ENCODE data around the gene ZNF682.

Gene ZNF682

DNA sequence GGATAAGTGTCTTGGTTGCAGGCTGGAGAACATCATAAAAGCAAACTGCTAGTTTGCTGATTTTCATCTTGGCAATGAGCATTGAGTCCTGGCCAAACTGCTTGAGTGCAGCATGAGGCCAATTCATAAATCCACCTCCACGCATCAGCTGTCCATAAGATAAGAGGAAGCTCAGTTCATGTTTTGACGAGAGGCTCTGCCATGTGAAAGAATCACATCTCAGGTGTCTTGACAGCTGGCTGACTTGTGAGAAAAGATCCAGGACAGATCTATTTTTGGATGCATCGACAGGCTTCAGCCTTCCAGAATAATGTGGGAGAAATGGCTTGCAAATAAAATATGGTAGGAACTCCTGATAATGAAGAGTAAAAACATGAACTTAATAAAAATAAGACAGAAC lies 5.4 kb upstream of the ZNF682 start:
- 95% methylated on average over 3 of the region's 3 CpGs for WGBS
- no peak overlapping the region for H2BK120ac ChIP-seq (ENCODE audit: low read depth, low read length)
- H3K9ac ChIP-seq (ENCODE audit: low read length), result no peak overlapping the region
- H3K36me3 ChIP-seq (ENCODE audit: control insufficient read depth in 1 of 2, insufficient read depth in 2 of 2, low read depth in 1 of 2, low read length in 2 of 2), result no peaks in the 10 kb centered on the region
- no peak overlapping the region for H3K4me2 ChIP-seq (ENCODE audit: low read length, poor library complexity, severe bottlenecking)
- no peak overlapping the region for H2AFZ ChIP-seq (ENCODE audit: low read depth, low read length)
- DNase-seq, result no peak
- no peak overlapping the region for H3K4me3 ChIP-seq (ENCODE audit: insufficient read depth in 1 of 2, low read depth in 1 of 2, low read length in 2 of 2)
- no peak overlapping the region for H2BK5ac ChIP-seq (ENCODE audit: low read depth, low read length, poor library complexity, severe bottlenecking)
- H3K9me3 ChIP-seq (ENCODE audit: control insufficient read depth, low read length), result peaks cover 52% of the 10 kb centered on the region
- H3K14ac ChIP-seq (ENCODE audit: low read length in 2 of 2), result no peak overlapping the region
- no peak overlapping the region for H3K23ac ChIP-seq (ENCODE audit: low read length in 2 of 2)
- H3K4me1 ChIP-seq (ENCODE audit: control insufficient read depth, insufficient read depth, low read depth, low read length), result no peaks in the 10 kb centered on the region
- no peak overlapping the region for H2BK15ac ChIP-seq (ENCODE audit: low read depth, poor library complexity, severe bottlenecking)
- H3K18ac ChIP-seq (ENCODE audit: low read depth in 1 of 2, low read length in 2 of 2), result no peak overlapping the region
- H2AK5ac ChIP-seq (ENCODE audit: low read length, severe bottlenecking), result no peak overlapping the region
- H3K79me1 ChIP-seq (replicated peaks; ENCODE audit: low read length, poor library complexity, severe bottlenecking), result no peaks in the 10 kb centered on the region
- no peak overlapping the region for H3K4ac ChIP-seq (ENCODE audit: low read depth in 1 of 2, low read length in 2 of 2)
- H4K8ac ChIP-seq (ENCODE audit: low read length), result no peak overlapping the region
- H3K27ac ChIP-seq (ENCODE audit: low read length, poor library complexity, severe bottlenecking), result no peak overlapping the region
- no peak overlapping the region for H2BK12ac ChIP-seq (ENCODE audit: low read length in 2 of 2)
- no peak overlapping the region for H4K91ac ChIP-seq (ENCODE audit: low read length)
- H3K27me3 ChIP-seq (ENCODE audit: control insufficient read depth in 1 of 2, insufficient read depth in 1 of 2, low read length in 2 of 2), result no peaks in the 10 kb centered on the region

DNA sequence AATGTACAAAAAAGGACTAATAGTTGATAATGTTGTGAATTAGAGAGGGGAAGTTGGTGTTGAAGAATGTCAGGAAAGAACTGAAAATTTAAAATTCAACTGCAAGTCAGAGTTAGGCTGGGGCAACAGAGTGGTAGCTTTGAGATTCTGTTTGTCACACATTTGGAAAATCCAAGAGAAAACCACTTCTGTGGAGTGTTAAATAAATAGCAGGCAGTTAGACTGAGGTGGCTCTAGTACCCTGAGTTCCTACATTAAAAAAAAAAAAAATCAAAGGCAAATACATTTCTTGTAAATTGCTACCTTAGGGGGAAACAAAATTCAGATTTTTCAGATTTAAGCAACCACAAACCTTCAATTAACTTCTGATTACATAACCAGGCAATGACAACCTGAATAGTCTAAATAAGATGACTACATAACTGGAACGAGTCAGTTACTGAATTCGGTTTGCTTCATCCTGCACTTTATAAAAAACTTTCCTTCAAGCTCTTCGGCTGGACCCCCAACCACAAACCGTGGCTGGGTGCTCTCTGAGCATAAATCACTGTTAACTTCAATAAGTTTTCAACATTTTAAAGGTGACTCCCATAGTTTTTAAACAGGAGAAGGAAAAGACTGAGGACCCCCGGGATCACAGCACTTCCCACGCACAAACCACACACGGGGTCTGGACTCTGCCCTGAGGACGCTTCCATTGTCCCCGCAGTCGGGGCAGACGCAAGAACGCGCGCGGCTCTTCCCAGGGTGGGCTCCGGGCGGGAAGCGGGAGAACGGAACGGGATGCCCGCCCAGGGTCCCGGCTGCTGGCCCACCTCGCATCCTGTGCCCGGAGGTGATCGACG lies 725 bp downstream of the ZNF682 start:
- under 1% methylated on average over 26 of the region's 26 CpGs for WGBS
- H3K4me3 ChIP-seq (ENCODE audit: insufficient read depth in 1 of 2, low read depth in 1 of 2, low read length in 2 of 2), result peak overlapping the region; percentile 68 to 90
- H2AFZ ChIP-seq (ENCODE audit: low read depth, low read length), result peak overlapping the region; percentile 10
- peaks cover 2 to 3% of the 10 kb centered on the region in 2 experiments for H3K36me3 ChIP-seq (ENCODE audit: control insufficient read depth in 1 of 2, insufficient read depth in 2 of 2, low read depth in 1 of 2, low read length in 2 of 2)
- H2BK15ac ChIP-seq (ENCODE audit: low read depth, poor library complexity, severe bottlenecking), result no peak overlapping the region
- H3K4me2 ChIP-seq (ENCODE audit: low read length, poor library complexity, severe bottlenecking), result peak overlapping the region; percentile 84
- no peak overlapping the region for H3K23ac ChIP-seq (ENCODE audit: low read length in 2 of 2)
- no peak overlapping the region for H2BK120ac ChIP-seq (ENCODE audit: low read depth, low read length)
- H3K4me1 ChIP-seq (ENCODE audit: control insufficient read depth, insufficient read depth, low read depth, low read length), result no peaks in the 10 kb centered on the region
- no peak for DNase-seq
- H3K9ac ChIP-seq (ENCODE audit: low read length), result peak overlapping the region; percentile 91
- no peak overlapping the region for H3K27ac ChIP-seq (ENCODE audit: low read length, poor library complexity, severe bottlenecking)
- H2BK12ac ChIP-seq (ENCODE audit: low read length in 2 of 2), result no peak overlapping the region
- peak overlapping the region in 1 of 2 experiments; percentile 4 for H3K18ac ChIP-seq (ENCODE audit: low read depth in 1 of 2, low read length in 2 of 2)
- no peak overlapping the region for H2AK5ac ChIP-seq (ENCODE audit: low read length, severe bottlenecking)
- H2BK5ac ChIP-seq (ENCODE audit: low read depth, low read length, poor library complexity, severe bottlenecking), result no peak overlapping the region
- no peak overlapping the region for H4K91ac ChIP-seq (ENCODE audit: low read length)
- H3K9me3 ChIP-seq (ENCODE audit: control insufficient read depth, low read length), result peaks cover 16% of the 10 kb centered on the region
- H3K14ac ChIP-seq (ENCODE audit: low read length in 2 of 2), result no peak overlapping the region
- H3K79me1 ChIP-seq (replicated peaks; ENCODE audit: low read length, poor library complexity, severe bottlenecking), result peaks cover 20% of the 10 kb centered on the region
- no peak overlapping the region for H4K8ac ChIP-seq (ENCODE audit: low read length)
- H3K4ac ChIP-seq (ENCODE audit: low read depth in 1 of 2, low read length in 2 of 2), result no peak overlapping the region
- H3K27me3 ChIP-seq (ENCODE audit: control insufficient read depth in 1 of 2, insufficient read depth in 1 of 2, low read length in 2 of 2), result no peaks in the 10 kb centered on the region

DNA sequence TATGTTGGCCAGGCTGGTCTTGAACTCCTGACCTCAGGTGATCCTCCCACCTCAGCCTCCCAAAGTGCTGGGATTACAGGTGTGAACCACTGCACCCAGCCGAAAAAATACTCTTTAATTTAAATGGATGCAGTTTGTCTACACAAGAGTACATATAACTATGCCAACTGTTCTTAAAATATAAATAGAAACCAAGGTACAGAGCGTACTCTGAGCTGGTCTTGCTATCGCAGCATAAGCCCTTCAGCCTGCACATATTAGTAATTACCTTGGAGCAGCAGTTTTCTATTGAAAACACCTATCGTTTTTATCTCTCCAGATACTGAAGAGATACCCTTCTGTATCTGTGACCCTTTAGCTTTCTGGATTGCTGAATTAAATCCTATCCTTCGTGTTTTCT lies 3.4 kb downstream of the ZNF682 start:
- Histone ChIP-seq H3K18ac (ENCODE audit: low read depth in 1 of 2, low read length in 2 of 2) (no peak overlapping the region), H2BK5ac (ENCODE audit: low read depth, low read length, poor library complexity, severe bottlenecking) (no peak overlapping the region), H3K36me3 (ENCODE audit: control insufficient read depth in 1 of 2, insufficient read depth in 2 of 2, low read depth in 1 of 2, low read length in 2 of 2) (peaks cover 12 to 19% of the 10 kb centered on the region in 2 experiments), H2BK120ac (ENCODE audit: low read depth, low read length) (no peak overlapping the region), H3K4me3 (ENCODE audit: insufficient read depth in 1 of 2, low read depth in 1 of 2, low read length in 2 of 2) (no peak overlapping the region), H3K14ac (ENCODE audit: low read length in 2 of 2) (no peak overlapping the region), H2AK5ac (ENCODE audit: low read length, severe bottlenecking) (no peak overlapping the region), H4K8ac (ENCODE audit: low read length) (no peak overlapping the region), H3K79me1 (replicated peaks; ENCODE audit: low read length, poor library complexity, severe bottlenecking) (peaks cover 36% of the 10 kb centered on the region), H3K9ac (ENCODE audit: low read length) (no peak overlapping the region), H3K4me2 (ENCODE audit: low read length, poor library complexity, severe bottlenecking) (no peak overlapping the region), H2AFZ (ENCODE audit: low read depth, low read length) (no peak overlapping the region), H3K4me1 (ENCODE audit: control insufficient read depth, insufficient read depth, low read depth, low read length) (no peaks in the 10 kb centered on the region), H3K4ac (ENCODE audit: low read depth in 1 of 2, low read length in 2 of 2) (no peak overlapping the region), H2BK12ac (ENCODE audit: low read length in 2 of 2) (no peak overlapping the region), H3K9me3 (ENCODE audit: control insufficient read depth, low read length) (peaks cover 23% of the 10 kb centered on the region), H3K23ac (ENCODE audit: low read length in 2 of 2) (no peak overlapping the region), H3K27ac (ENCODE audit: low read length, poor library complexity, severe bottlenecking) (no peak overlapping the region), H2BK15ac (ENCODE audit: low read depth, poor library complexity, severe bottlenecking) (no peak overlapping the region), H3K27me3 (ENCODE audit: control insufficient read depth in 1 of 2, insufficient read depth in 1 of 2, low read length in 2 of 2) (no peaks in the 10 kb centered on the region), H4K91ac (ENCODE audit: low read length) (no peak overlapping the region)
- no peak for DNase-seq
- WGBS, result 97% methylated on average over 5 of the region's 5 CpGs

DNA sequence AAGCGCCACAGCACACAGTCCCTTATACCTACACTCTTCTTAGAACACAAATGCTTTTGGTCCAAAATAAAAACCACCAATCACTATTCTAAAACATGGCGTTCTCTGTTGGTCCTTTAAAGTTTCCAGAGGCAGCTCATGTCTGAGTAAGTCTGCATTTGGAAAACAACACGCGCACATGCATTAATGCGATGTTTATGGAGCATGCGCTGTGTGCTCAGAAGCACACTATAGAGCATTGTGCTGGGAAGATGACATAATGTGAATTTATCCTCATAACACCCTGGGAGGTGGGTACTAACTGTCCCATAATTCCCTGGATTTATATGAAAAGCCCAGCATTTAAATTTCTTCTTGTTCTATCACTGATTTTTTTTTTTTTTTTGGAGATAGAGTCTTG lies 10.7 kb downstream of the ZNF682 start:
- WGBS, result 97% methylated on average over 6 of the region's 6 CpGs
- Histone ChIP-seq H3K4ac (ENCODE audit: low read depth in 1 of 2, low read length in 2 of 2) (no peak overlapping the region), H3K79me1 (replicated peaks; ENCODE audit: low read length, poor library complexity, severe bottlenecking) (peaks cover 33% of the 10 kb centered on the region)

More for the DNA sequence above, 10.7 kb downstream of the ZNF682 start:
- H4K8ac ChIP-seq (ENCODE audit: low read length), result no peak overlapping the region
- no peak overlapping the region for H3K4me2 ChIP-seq (ENCODE audit: low read length, poor library complexity, severe bottlenecking)
- no peak overlapping the region for H2BK5ac ChIP-seq (ENCODE audit: low read depth, low read length, poor library complexity, severe bottlenecking)
- H3K4me3 ChIP-seq (ENCODE audit: insufficient read depth in 1 of 2, low read depth in 1 of 2, low read length in 2 of 2), result no peak overlapping the region
- H3K27ac ChIP-seq (ENCODE audit: low read length, poor library complexity, severe bottlenecking), result no peak overlapping the region
- no peak for DNase-seq
- no peaks in the 10 kb centered on the region for H3K4me1 ChIP-seq (ENCODE audit: control insufficient read depth, insufficient read depth, low read depth, low read length)
- no peak overlapping the region for H2BK15ac ChIP-seq (ENCODE audit: low read depth, poor library complexity, severe bottlenecking)
- H3K9me3 ChIP-seq (ENCODE audit: control insufficient read depth, low read length), result peaks cover 53% of the 10 kb centered on the region
- no peak overlapping the region for H4K91ac ChIP-seq (ENCODE audit: low read length)
- H3K23ac ChIP-seq (ENCODE audit: low read length in 2 of 2), result no peak overlapping the region
- H2BK12ac ChIP-seq (ENCODE audit: low read length in 2 of 2), result no peak overlapping the region
- H3K27me3 ChIP-seq (ENCODE audit: control insufficient read depth in 1 of 2, insufficient read depth in 1 of 2, low read length in 2 of 2), result no peaks in the 10 kb centered on the region
- H2AK5ac ChIP-seq (ENCODE audit: low read length, severe bottlenecking), result no peak overlapping the region
- H3K14ac ChIP-seq (ENCODE audit: low read length in 2 of 2), result no peak overlapping the region
- no peak overlapping the region for H3K18ac ChIP-seq (ENCODE audit: low read depth in 1 of 2, low read length in 2 of 2)
- no peak overlapping the region for H2AFZ ChIP-seq (ENCODE audit: low read depth, low read length)
- peaks cover 18 to 34% of the 10 kb centered on the region in 2 experiments for H3K36me3 ChIP-seq (ENCODE audit: control insufficient read depth in 1 of 2, insufficient read depth in 2 of 2, low read depth in 1 of 2, low read length in 2 of 2)
- no peak overlapping the region for H3K9ac ChIP-seq (ENCODE audit: low read length)
- H2BK120ac ChIP-seq (ENCODE audit: low read depth, low read length), result no peak overlapping the region

Measured in mesenchymal stem cell (in vitro differentiated cells and primary cell).